ENCODE results near the gene KIF2C. TPM values are rescaled to one million over a fixed set of nuclear protein-coding genes. Genes with fewer than 3 reads are reported as not detected.
A peak's percentile ranks its signal among the peaks of the same experiment; 100 is the strongest.

KIF2C gene
- total RNA-seq, 2 experiments from 2014 or later: 92.6 to 95.0 TPM

GRCh38 chr1:44785029-44785380 lies 45.4 kb downstream of the KIF2C start:
- intact Hi-C loops (cut with micrococcal nuclease): no loop called here
- CTCF ChIA-PET: interaction anchor here (0.7 to 4.0 kb wide), 15 partner anchors 8 to 233 kb away, joined by 3 to 29 read pairs (median 3); partner anchors contain the start of genes BTBD19, PLK3, RPS8 and UROD
- peak; percentile 43 for TF ChIP-seq CTCF (IDR thresholded peaks at IDR 0.05)
- POLR2A ChIA-PET: interaction anchor here (0.8 to 11.9 kb wide), 10 partner anchors 6 to 201 kb away, joined by 3 to 181 read pairs (median 23); partner anchors contain the start of genes BTBD19, DYNLT4, PLK3 and RNU5D-1
- Mint-ChIP-seq H3K9me3 (no peaks in the 10 kb centered on the region), H3K27me3 (no peaks in the 10 kb centered on the region), H3K4me1 (ENCODE audit: low read depth) (peaks cover 40% of the 10 kb centered on the region), H3K27ac (peak overlapping the region; percentile 82), H3K36me3 (ENCODE audit: low read depth) (peaks cover 25% of the 10 kb centered on the region), H3K4me3 (peak overlapping the region; percentile 65)
- ATAC-seq (no peak), DNase-seq (no peak)

DNA sequence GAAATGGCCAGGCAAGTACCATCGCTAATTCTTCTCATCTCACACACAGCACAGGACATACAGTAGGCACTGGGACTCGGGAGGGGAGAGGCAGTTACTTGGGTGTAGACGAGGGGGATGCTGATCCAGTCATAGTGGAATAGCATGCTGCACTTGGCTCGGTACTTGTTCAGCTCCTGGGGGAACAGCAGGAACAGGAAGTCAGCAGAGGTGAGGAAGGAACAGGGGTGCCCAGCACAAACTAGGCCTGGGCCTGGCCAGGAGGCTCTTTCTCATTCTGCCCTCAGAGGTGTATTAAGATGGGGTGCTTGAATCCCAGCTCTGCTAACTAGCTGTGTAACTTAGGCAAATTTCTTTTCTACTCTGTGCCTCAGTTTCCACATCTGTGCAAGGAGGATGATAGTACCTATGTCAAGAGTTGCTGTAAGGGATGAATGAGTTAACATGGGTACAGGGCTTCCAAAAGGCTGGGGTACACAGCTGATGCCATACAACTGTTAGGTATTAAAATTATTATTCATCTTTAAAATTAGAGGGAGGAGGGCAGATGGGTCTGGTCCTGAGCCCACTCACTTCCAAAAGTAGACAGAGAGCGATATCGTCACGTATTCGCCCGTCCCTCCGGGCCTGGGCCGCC lies 46.0 kb downstream of the KIF2C start:
- H3K36me3 Mint-ChIP-seq (ENCODE audit: low read depth): peaks cover 19% of the 10 kb centered on the region
- ATAC-seq: no peak
- H3K9me3 Mint-ChIP-seq: no peaks in the 10 kb centered on the region
- CTCF ChIA-PET: interaction anchor here (0.7 to 4.0 kb wide), 13 partner anchors 10 to 233 kb away, joined by 3 to 29 read pairs (median 4); partner anchors contain the start of genes BTBD19, PLK3 and RPS8
- H3K4me1 Mint-ChIP-seq (ENCODE audit: low read depth): peaks cover 35% of the 10 kb centered on the region
- POLR2A ChIA-PET: interaction anchor here (0.8 to 11.9 kb wide), 12 partner anchors 7 to 200 kb away, joined by 3 to 181 read pairs (median 8); partner anchors contain the start of genes BTBD19, DYNLT4, PLK3 and RNU5D-1
- TF ChIP-seq CTCF (IDR thresholded peaks at IDR 0.05): no peak
- no peak for DNase-seq
- H3K4me3 Mint-ChIP-seq: peak overlapping the region; percentile 65
- H3K27ac Mint-ChIP-seq: peak overlapping the region; percentile 82
- H3K27me3 Mint-ChIP-seq: no peaks in the 10 kb centered on the region
- intact Hi-C loops (cut with micrococcal nuclease): no loop called here

- intact Hi-C loops (cut with micrococcal nuclease): no loop called here
- TF ChIP-seq CTCF (IDR thresholded peaks at IDR 0.05): peak; percentile 100
- peaks cover 33% of the 10 kb centered on the region for H3K4me1 Mint-ChIP-seq (ENCODE audit: low read depth)
- ATAC-seq (peak; percentile 69), DNase-seq (peak; percentile 78)
- H3K27ac Mint-ChIP-seq: peak overlapping the region; percentile 82
- no peaks in the 10 kb centered on the region for H3K9me3 Mint-ChIP-seq
- peak overlapping the region; percentile 65 for H3K4me3 Mint-ChIP-seq
- H3K36me3 Mint-ChIP-seq (ENCODE audit: low read depth): peaks cover 12% of the 10 kb centered on the region
- CTCF ChIA-PET: interaction anchor here (0.7 to 4.0 kb wide), 14 partner anchors 11 to 225 kb away, joined by 3 to 29 read pairs (median 4); partner anchors contain the start of genes BTBD19, HECTD3, PLK3 and RNU5D-1
- POLR2A ChIA-PET: interaction anchor here (0.7 to 11.9 kb wide), 16 partner anchors 8 to 553 kb away, joined by 3 to 181 read pairs (median 6); partner anchors contain the start of genes BTBD19, DYNLT4, HECTD3 and PLK3
- no peaks in the 10 kb centered on the region for H3K27me3 Mint-ChIP-seq
Observed at GRCh38 chr1:44786138-44786840, 46.7 kb downstream of the KIF2C start.

- H3K36me3 Mint-ChIP-seq (ENCODE audit: low read depth): peaks cover 6% of the 10 kb centered on the region
- no peak for TF ChIP-seq CTCF (IDR thresholded peaks at IDR 0.05)
- DNase-seq (no peak), ATAC-seq (no peak)
- POLR2A ChIA-PET: interaction anchor here (0.7 to 11.9 kb wide), 11 partner anchors 8 to 553 kb away, joined by 3 to 181 read pairs (median 32); partner anchors contain the start of genes BTBD19, DYNLT4, HECTD3 and PLK3
- CTCF ChIA-PET: interaction anchor here (0.7 to 4.0 kb wide), 11 partner anchors 10 to 225 kb away, joined by 3 to 29 read pairs (median 5); partner anchors contain the start of genes BTBD19, HECTD3, PLK3 and RNU5D-1
- H3K4me3 Mint-ChIP-seq: peak overlapping the region; percentile 65
- peaks cover 32% of the 10 kb centered on the region for H3K4me1 Mint-ChIP-seq (ENCODE audit: low read depth)
- intact Hi-C loops (cut with micrococcal nuclease): no loop called here
- H3K27me3 Mint-ChIP-seq: no peaks in the 10 kb centered on the region
- peak overlapping the region; percentile 82 for H3K27ac Mint-ChIP-seq
- H3K9me3 Mint-ChIP-seq: no peaks in the 10 kb centered on the region
Observed at GRCh38 chr1:44786841-44787426, 47.3 kb downstream of the KIF2C start.

Data from activated CD8-positive, alpha-beta T cell treated with anti-CD3 and anti-CD28 coated beads for 36 hours (primary cell).